ENCODE data around the gene VN1R5.

The VN1R5 gene

GRCh38 chr1:247303216-247303615, 47.3 kb downstream of the VN1R5 start:
- no peaks in the 10 kb centered on the region for H3K36me3 ChIP-seq (ENCODE audit: control insufficient read depth, insufficient read depth, low read length)
- no peak overlapping the region for H3K9ac ChIP-seq
- H3K4me2 ChIP-seq (ENCODE audit: low read length): no peak overlapping the region
- no peaks in the 10 kb centered on the region for H3K79me2 ChIP-seq
- H3K27ac ChIP-seq: no peak overlapping the region
- no peaks in the 10 kb centered on the region for H3K27me3 ChIP-seq (ENCODE audit: control insufficient read depth, insufficient read depth, low read length)
- no peaks in the 10 kb centered on the region for H3K9me3 ChIP-seq (ENCODE audit: control insufficient read depth, low read length)
- H3K4me1 ChIP-seq: no peaks in the 10 kb centered on the region
- TF ChIP-seq CTCF (IDR thresholded peaks at IDR 0.05): no peak
- no peak overlapping the region for H3K4me3 ChIP-seq (ENCODE audit: low read depth, low read length)
- H2AFZ ChIP-seq: no peak overlapping the region

GRCh38 chr1:247304031-247304430, 48.2 kb downstream of the VN1R5 start:
- Histone ChIP-seq H3K9me3 (ENCODE audit: control insufficient read depth, low read length) (no peaks in the 10 kb centered on the region), H3K27ac (no peak overlapping the region), H3K4me1 (no peaks in the 10 kb centered on the region), H3K79me2 (no peaks in the 10 kb centered on the region), H3K9ac (no peak overlapping the region), H3K4me2 (ENCODE audit: low read length) (no peak overlapping the region), H3K36me3 (ENCODE audit: control insufficient read depth, insufficient read depth, low read length) (no peaks in the 10 kb centered on the region), H3K4me3 (ENCODE audit: low read depth, low read length) (no peak overlapping the region), H2AFZ (no peak overlapping the region), H3K27me3 (ENCODE audit: control insufficient read depth, insufficient read depth, low read length) (no peaks in the 10 kb centered on the region)
- TF ChIP-seq CTCF (IDR thresholded peaks at IDR 0.05): no peak
